Measurements from ENCODE around the gene ACOD1.
A peak's percentile ranks its signal among the peaks of the same experiment; 100 is the strongest.

ACOD1 gene

GRCh38 chr13:76991796-76992547, 43.7 kb downstream of the ACOD1 start, which contains the start of gene CLN5:
Gene CLN5, plus strand, starts transcription at chr13:76992081. Its CDS starts 18 bp downstream, at chr13:76992099.
- peak; percentile 93 for DNase-seq (ENCODE audit: low read depth)

- DNase-seq (ENCODE audit: low read depth), result no peak
These were observed 44.3 kb downstream of the ACOD1 start for GRCh38 chr13:76992548-76993001.

- DNase-seq (ENCODE audit: low read depth), result no peak
These were observed 44.7 kb downstream of the ACOD1 start for GRCh38 chr13:76993021-76993420.

- DNase-seq (ENCODE audit: low read depth), result no peak
These were observed 45.2 kb downstream of the ACOD1 start for GRCh38 chr13:76993473-76993872.

- DNase-seq (ENCODE audit: low read depth), result no peak
These were observed 46.0 kb downstream of the ACOD1 start for GRCh38 chr13:76994281-76994680.

- no peak for DNase-seq (ENCODE audit: low read depth)
These were observed 52.2 kb downstream of the ACOD1 start for GRCh38 chr13:77000475-77000874.

- DNase-seq (ENCODE audit: low read depth), result no peak
These were observed 53.2 kb downstream of the ACOD1 start for GRCh38 chr13:77001540-77001939.

GRCh38 chr13:77001963-77002587, 53.8 kb downstream of the ACOD1 start:
- DNase-seq (ENCODE audit: low read depth), result no peak

GRCh38 chr13:77002590-77003190, 54.4 kb downstream of the ACOD1 start:
- DNase-seq (ENCODE audit: low read depth), result no peak
